PC-9 (cell line): ENCODE data around the gene NMUR1.

ENCODE experiments used
- EZH2 ChIP-seq: fragments of 200-600 bp; sonication (generic); IDR thresholded peaks from 2 replicates; pipeline ENCODE4 v1.8.0; 2017; ENCODE audit warnings: antibody characterized with exemption, low read depth
- TF ChIP-seq, protein P1 (sequence below): fragments of 200-600 bp; sonication (generic); conservative IDR thresholded peaks from 2 replicates; pipeline ENCODE4 v1.6.1; 2017; ENCODE audit warnings: mixed run types, antibody characterized with exemption, mild to moderate bottlenecking, moderate library complexity

DNA sequence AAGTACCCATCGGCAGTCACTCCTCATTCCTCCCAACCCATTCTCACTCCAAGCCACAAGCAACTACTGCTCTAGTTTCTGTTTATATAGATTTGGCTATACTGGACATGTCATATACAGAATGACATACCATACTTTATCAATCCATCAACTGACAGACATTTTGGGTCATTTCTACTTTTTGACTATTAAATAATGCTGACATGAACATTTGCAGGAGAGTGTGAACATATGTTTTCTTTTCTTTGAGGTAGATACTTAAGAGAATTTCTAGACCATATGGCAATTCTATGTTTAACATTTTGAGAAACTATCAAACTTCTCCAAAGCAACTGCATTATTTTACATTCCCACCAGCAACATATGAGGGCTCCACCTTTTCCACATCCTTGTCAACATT is 32.6 kb downstream of the NMUR1 start:
- TF ChIP-seq, protein P1, sequence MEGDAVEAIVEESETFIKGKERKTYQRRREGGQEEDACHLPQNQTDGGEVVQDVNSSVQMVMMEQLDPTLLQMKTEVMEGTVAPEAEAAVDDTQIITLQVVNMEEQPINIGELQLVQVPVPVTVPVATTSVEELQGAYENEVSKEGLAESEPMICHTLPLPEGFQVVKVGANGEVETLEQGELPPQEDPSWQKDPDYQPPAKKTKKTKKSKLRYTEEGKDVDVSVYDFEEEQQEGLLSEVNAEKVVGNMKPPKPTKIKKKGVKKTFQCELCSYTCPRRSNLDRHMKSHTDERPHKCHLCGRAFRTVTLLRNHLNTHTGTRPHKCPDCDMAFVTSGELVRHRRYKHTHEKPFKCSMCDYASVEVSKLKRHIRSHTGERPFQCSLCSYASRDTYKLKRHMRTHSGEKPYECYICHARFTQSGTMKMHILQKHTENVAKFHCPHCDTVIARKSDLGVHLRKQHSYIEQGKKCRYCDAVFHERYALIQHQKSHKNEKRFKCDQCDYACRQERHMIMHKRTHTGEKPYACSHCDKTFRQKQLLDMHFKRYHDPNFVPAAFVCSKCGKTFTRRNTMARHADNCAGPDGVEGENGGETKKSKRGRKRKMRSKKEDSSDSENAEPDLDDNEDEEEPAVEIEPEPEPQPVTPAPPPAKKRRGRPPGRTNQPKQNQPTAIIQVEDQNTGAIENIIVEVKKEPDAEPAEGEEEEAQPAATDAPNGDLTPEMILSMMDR = no peak
- TF ChIP-seq EZH2 = no peak
